Astrocyte (in vitro differentiated cells and primary cell): ENCODE results near the gene PKNOX2.

Source experiments
- EZH2 ChIP-seq: IDR thresholded peaks from 2 replicates; pipeline ENCODE4 v1.6.1; 2012; ENCODE audit warnings: mild to moderate bottlenecking, low read length, inconsistent platforms; ENCODE audit not compliant: insufficient read depth
- TF ChIP-seq, protein P1 (sequence below): IDR thresholded peaks from 2 replicates; pipeline ENCODE4 v1.5.1; 2011; ENCODE audit warnings: low read depth, mild to moderate bottlenecking, inconsistent platforms, low read length, moderate library complexity; ENCODE audit not compliant: insufficient read depth

- TF ChIP-seq, protein P1, sequence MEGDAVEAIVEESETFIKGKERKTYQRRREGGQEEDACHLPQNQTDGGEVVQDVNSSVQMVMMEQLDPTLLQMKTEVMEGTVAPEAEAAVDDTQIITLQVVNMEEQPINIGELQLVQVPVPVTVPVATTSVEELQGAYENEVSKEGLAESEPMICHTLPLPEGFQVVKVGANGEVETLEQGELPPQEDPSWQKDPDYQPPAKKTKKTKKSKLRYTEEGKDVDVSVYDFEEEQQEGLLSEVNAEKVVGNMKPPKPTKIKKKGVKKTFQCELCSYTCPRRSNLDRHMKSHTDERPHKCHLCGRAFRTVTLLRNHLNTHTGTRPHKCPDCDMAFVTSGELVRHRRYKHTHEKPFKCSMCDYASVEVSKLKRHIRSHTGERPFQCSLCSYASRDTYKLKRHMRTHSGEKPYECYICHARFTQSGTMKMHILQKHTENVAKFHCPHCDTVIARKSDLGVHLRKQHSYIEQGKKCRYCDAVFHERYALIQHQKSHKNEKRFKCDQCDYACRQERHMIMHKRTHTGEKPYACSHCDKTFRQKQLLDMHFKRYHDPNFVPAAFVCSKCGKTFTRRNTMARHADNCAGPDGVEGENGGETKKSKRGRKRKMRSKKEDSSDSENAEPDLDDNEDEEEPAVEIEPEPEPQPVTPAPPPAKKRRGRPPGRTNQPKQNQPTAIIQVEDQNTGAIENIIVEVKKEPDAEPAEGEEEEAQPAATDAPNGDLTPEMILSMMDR, result no peak
- no peak for TF ChIP-seq EZH2
Measured at GRCh38 chr11:125465255-125465654, 300.7 kb downstream of the PKNOX2 start.
